Uterus (tissue), 2 donors: ENCODE data around the gene CTNND1.

Experiments
- POLR2A ChIP-seq, 2 donors: fragments of 450-650 bp; IDR thresholded peaks; one replicate each; pipeline ENCODE4 v1.6.1; 2016; ENCODE audit warnings: antibody characterized with exemption in 2 of 2, mild to moderate bottlenecking in 1 of 2, moderate library complexity in 1 of 2
- TF ChIP-seq, protein P1 (sequence below), 4 experiments: fragments of 200-600 bp in 2 of 4; fragments of 450-650 bp in 2 of 4; sonication (generic) in 2 of 4; IDR thresholded peaks; one replicate each; pipeline ENCODE4 v1.5.1; 2016 to 2019; ENCODE audit warnings: antibody characterized with exemption in 4 of 4, mild to moderate bottlenecking in 2 of 4, moderate library complexity in 1 of 4

DNA sequence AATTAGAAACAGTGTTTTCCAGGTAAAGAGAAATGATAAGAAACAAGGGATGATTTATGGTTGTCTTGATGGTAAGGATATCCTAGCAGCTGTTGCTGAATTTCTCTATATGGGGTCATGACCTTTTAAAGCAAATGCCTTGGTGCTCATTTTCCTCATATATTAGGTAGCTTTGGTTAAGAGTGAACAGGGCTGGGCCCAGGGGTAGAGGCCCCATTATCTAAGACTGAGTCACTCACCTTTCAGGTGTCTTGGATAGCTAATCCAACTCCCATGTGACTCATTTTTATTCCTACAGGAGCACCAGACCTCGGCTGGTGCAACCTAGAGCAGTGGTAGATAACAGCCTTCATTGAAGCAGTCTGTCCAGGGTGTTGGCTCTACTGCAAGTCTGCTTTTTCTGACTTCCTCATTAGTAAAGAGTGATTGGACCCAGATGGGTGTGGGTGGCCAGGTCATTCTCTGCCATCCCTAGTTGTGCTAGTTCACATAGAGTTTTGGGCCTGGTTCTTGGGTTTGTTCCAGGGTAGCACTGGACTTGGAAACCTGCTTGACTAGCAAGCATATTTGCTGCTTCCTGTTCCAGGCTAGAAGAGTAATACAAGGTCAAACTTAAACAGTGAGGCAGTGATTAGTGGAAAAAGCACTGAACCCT lies 37.4 kb downstream of the CTNND1 start:
- no peak for TF ChIP-seq POLR2A (IDR thresholded peaks at IDR 0.05)
- TF ChIP-seq, protein P1, sequence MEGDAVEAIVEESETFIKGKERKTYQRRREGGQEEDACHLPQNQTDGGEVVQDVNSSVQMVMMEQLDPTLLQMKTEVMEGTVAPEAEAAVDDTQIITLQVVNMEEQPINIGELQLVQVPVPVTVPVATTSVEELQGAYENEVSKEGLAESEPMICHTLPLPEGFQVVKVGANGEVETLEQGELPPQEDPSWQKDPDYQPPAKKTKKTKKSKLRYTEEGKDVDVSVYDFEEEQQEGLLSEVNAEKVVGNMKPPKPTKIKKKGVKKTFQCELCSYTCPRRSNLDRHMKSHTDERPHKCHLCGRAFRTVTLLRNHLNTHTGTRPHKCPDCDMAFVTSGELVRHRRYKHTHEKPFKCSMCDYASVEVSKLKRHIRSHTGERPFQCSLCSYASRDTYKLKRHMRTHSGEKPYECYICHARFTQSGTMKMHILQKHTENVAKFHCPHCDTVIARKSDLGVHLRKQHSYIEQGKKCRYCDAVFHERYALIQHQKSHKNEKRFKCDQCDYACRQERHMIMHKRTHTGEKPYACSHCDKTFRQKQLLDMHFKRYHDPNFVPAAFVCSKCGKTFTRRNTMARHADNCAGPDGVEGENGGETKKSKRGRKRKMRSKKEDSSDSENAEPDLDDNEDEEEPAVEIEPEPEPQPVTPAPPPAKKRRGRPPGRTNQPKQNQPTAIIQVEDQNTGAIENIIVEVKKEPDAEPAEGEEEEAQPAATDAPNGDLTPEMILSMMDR (IDR thresholded peaks at IDR 0.05) = no peak
